CD4-positive, alpha-beta memory T cell (primary cell): ENCODE measurements around the gene ANKDD1B. TPM values are rescaled to one million over a fixed set of nuclear protein-coding genes. Genes with fewer than 3 reads are reported as not detected.

Source experiments
- CTCF ChIA-PET: fragments of 350-600 bp; sonication (Branson Sonifier 250); formaldehyde crosslinking; loops from one replicate; lab custom pipeline; 2021; ENCODE audit warnings: inconsistent platforms; ENCODE audit not compliant: partially characterized antibody; lab: Charles Lee
- POLR2A ChIA-PET: fragments of 350-600 bp; sonication (Branson Sonifier 250); formaldehyde crosslinking; loops from one replicate; lab custom pipeline; 2021; ENCODE audit not compliant: partially characterized antibody; lab: Charles Lee
- DNase-seq, 5 donors: peaks; one replicate each; pipeline versions ENCODE4 v3.0.0 to v3.0.0-alpha.2; 2020 to 2022; ENCODE audit warnings: mixed read lengths in 1 of 5
- H3K27ac ChIP-seq: one replicate; pipeline ENCODE4 v1.7.0; 2013; ENCODE audit warnings: low read depth, low read length
- H3K27me3 ChIP-seq: 2 replicates; pipeline ENCODE4 v1.7.0; 2013; ENCODE audit warnings: mild to moderate bottlenecking, low read length, moderate library complexity; ENCODE audit not compliant: insufficient read depth
- H3K36me3 ChIP-seq: 2 replicates; pipeline ENCODE4 v1.7.0; 2013; ENCODE audit warnings: mild to moderate bottlenecking, low read length, moderate library complexity; ENCODE audit not compliant: insufficient read depth
- H3K4me1 ChIP-seq: 2 replicates; pipeline ENCODE4 v1.7.0; 2013; ENCODE audit warnings: mild to moderate bottlenecking, low read length, moderate library complexity; ENCODE audit not compliant: insufficient read depth
- H3K4me3 ChIP-seq, 2 donors: one replicate each; pipeline ENCODE4 v1.7.0; 2013; ENCODE audit warnings: low read length in 2 of 2, mild to moderate bottlenecking in 1 of 2
- H3K9me3 ChIP-seq, 2 donors: one replicate each; pipeline ENCODE4 v1.7.0; 2013; ENCODE audit warnings: low read length in 2 of 2, control low read depth in 1 of 2; ENCODE audit not compliant: control insufficient read depth in 1 of 2
- H3K27ac Mint-ChIP-seq, 7 donors: one replicate each; pipeline ENCODE4 v1.8.0; 2020 to 2021; ENCODE audit warnings: mixed read lengths in 7 of 7, mild to moderate bottlenecking in 6 of 7, inconsistent platforms in 3 of 7, moderate library complexity in 3 of 7
- H3K27me3 Mint-ChIP-seq, 2 donors: one replicate each; pipeline ENCODE4 v1.8.0; 2020 to 2021; ENCODE audit warnings: mixed read lengths in 2 of 2
- H3K36me3 Mint-ChIP-seq, 2 donors: one replicate each; pipeline ENCODE4 v1.8.0; 2020 to 2021; ENCODE audit warnings: mixed read lengths in 2 of 2, inconsistent platforms in 1 of 2, mild to moderate bottlenecking in 1 of 2
- H3K4me1 Mint-ChIP-seq, 4 donors: one replicate each; pipeline ENCODE4 v1.8.0; 2020 to 2021; ENCODE audit warnings: mixed read lengths in 4 of 4, mild to moderate bottlenecking in 1 of 4
- H3K4me3 Mint-ChIP-seq, 8 donors: one replicate each; pipeline ENCODE4 v1.8.0; 2020 to 2021; ENCODE audit warnings: mixed read lengths in 8 of 8, mild to moderate bottlenecking in 7 of 8, moderate library complexity in 6 of 8, inconsistent platforms in 3 of 8
- H3K9me3 Mint-ChIP-seq, 8 donors: one replicate each; pipeline ENCODE4 v1.8.0; 2020 to 2021; ENCODE audit warnings: mixed read lengths in 8 of 8, mild to moderate bottlenecking in 5 of 8, inconsistent platforms in 3 of 8, moderate library complexity in 1 of 8
- intact Hi-C: fragments of 100-400 bp; cut with micrococcal nuclease; formaldehyde crosslinking; loops from one replicate; pipeline ENCODE4 v1.15.1; 2023
- polyA plus RNA-seq, 2 donors: library from polyadenylated mRNA; unstranded; fragments of 300-500 nt; fragmentation: Illumina TruSeq; gene quantifications; one replicate each; pipeline ENCODE4 v1.2.3, GENCODE V29; 2021
- total RNA-seq, 2 experiments: library from RNA; stranded (reverse); gene quantifications; one replicate each; pipeline ENCODE4 v1.2.3, GENCODE V29; 2021

Gene ANKDD1B
- total and polyA plus RNA-seq, 4 experiments from 2014 or later = 0.61 to 0.73 TPM; not detected in 2

GRCh38 chr5:75668977-75669689 is 57.9 kb downstream of the ANKDD1B start:
- Mint-ChIP-seq H3K9me3 (no peaks in the 10 kb centered on the region), H3K27me3 (no peaks in the 10 kb centered on the region), H3K4me3 (peak overlapping the region; percentile 82 to 93 (median 86)), H3K36me3 (peaks cover 13 to 18% of the 10 kb centered on the region in 2 donors), H3K27ac (peak overlapping the region; percentile 4 to 94 (median 77)), H3K4me1 (peaks cover 12 to 19% (median 16%) of the 10 kb centered on the region in 4 donors)
- Histone ChIP-seq H3K27ac (peak overlapping the region; percentile 8), H3K36me3 (peaks cover 5% of the 10 kb centered on the region), H3K27me3 (no peaks in the 10 kb centered on the region), H3K4me3 (peak overlapping the region; percentile 42 to 49), H3K9me3 (no peaks in the 10 kb centered on the region), H3K4me1 (peaks cover 13% of the 10 kb centered on the region)
- CTCF ChIA-PET = interaction anchor here (1.0 to 1.8 kb wide), 4 partner anchors 9 to 14 kb away, joined by 3 to 7 read pairs (median 4); no protein-coding TSS in a partner anchor
- POLR2A ChIA-PET = interaction anchor here (1.1 to 1.3 kb wide), 2 partner anchors 9 to 48 kb away, joined by 5 to 8 read pairs; partner anchors contain the start of gene POC5
- intact Hi-C loops = no loop called here
- DNase-seq = peak in 2 of 5 donors; percentile 14 to 20

GRCh38 chr5:75670577-75670976 is 59.3 kb downstream of the ANKDD1B start:
- H3K27me3 Mint-ChIP-seq = no peaks in the 10 kb centered on the region
- H3K4me3 Mint-ChIP-seq = no peak overlapping the region
- no peak overlapping the region for H3K27ac Mint-ChIP-seq
- H3K9me3 Mint-ChIP-seq = no peaks in the 10 kb centered on the region
- Histone ChIP-seq H3K36me3 (peaks cover 5% of the 10 kb centered on the region), H3K4me1 (peaks cover 13% of the 10 kb centered on the region), H3K27me3 (no peaks in the 10 kb centered on the region), H3K4me3 (no peak overlapping the region), H3K9me3 (no peaks in the 10 kb centered on the region), H3K27ac (no peak overlapping the region)
- H3K4me1 Mint-ChIP-seq = peaks cover 12 to 19% (median 16%) of the 10 kb centered on the region in 4 donors
- intact Hi-C loops = no loop called here
- ChIA-PET POLR2A (no interaction called here), CTCF (no interaction called here)
- DNase-seq = no peak
- peaks cover 13 to 28% of the 10 kb centered on the region in 2 donors for H3K36me3 Mint-ChIP-seq

GRCh38 chr5:75671506-75671905 is 60.3 kb downstream of the ANKDD1B start:
- Histone ChIP-seq H3K4me1 (peaks cover 13% of the 10 kb centered on the region), H3K27me3 (no peaks in the 10 kb centered on the region), H3K27ac (no peak overlapping the region), H3K9me3 (no peaks in the 10 kb centered on the region), H3K36me3 (peaks cover 5% of the 10 kb centered on the region), H3K4me3 (no peak overlapping the region)
- no peak for DNase-seq
- ChIA-PET POLR2A (no interaction called here), CTCF (no interaction called here)
- H3K9me3 Mint-ChIP-seq = no peaks in the 10 kb centered on the region
- H3K36me3 Mint-ChIP-seq = peaks cover 19 to 36% of the 10 kb centered on the region in 2 donors
- H3K27ac Mint-ChIP-seq = no peak overlapping the region
- H3K27me3 Mint-ChIP-seq = no peaks in the 10 kb centered on the region
- intact Hi-C loops = no loop called here
- H3K4me1 Mint-ChIP-seq = peaks cover 12 to 19% (median 16%) of the 10 kb centered on the region in 4 donors
- no peak overlapping the region for H3K4me3 Mint-ChIP-seq

GRCh38 chr5:75672616-75673015 is 61.4 kb downstream of the ANKDD1B start:
- Histone ChIP-seq H3K4me1 (peaks cover 15% of the 10 kb centered on the region), H3K27ac (no peak overlapping the region), H3K36me3 (peaks cover 5% of the 10 kb centered on the region), H3K4me3 (no peak overlapping the region), H3K27me3 (no peaks in the 10 kb centered on the region), H3K9me3 (no peaks in the 10 kb centered on the region)
- H3K4me1 Mint-ChIP-seq = peaks cover 13 to 21% (median 17%) of the 10 kb centered on the region in 4 donors
- H3K4me3 Mint-ChIP-seq = no peak overlapping the region
- no peaks in the 10 kb centered on the region for H3K9me3 Mint-ChIP-seq
- peaks cover 19 to 37% of the 10 kb centered on the region in 2 donors for H3K36me3 Mint-ChIP-seq
- H3K27me3 Mint-ChIP-seq = no peaks in the 10 kb centered on the region
- H3K27ac Mint-ChIP-seq = peak overlapping the region in 2 of 7 donors; percentile 4 to 23
- ChIA-PET POLR2A (no interaction called here), CTCF (no interaction called here)
- no peak for DNase-seq
- intact Hi-C loops = no loop called here

GRCh38 chr5:75675783-75676182 is 64.5 kb downstream of the ANKDD1B start:
- Histone ChIP-seq H3K36me3 (peaks cover 5% of the 10 kb centered on the region), H3K4me3 (no peak overlapping the region), H3K27ac (no peak overlapping the region), H3K27me3 (no peaks in the 10 kb centered on the region), H3K9me3 (no peaks in the 10 kb centered on the region), H3K4me1 (peaks cover 5% of the 10 kb centered on the region)
- intact Hi-C loops = loop anchor here (5.0 kb wide), 1 partner anchor 163 kb away; the partner anchor contains the start of genes CERT1 and POLK
- CTCF ChIA-PET = interaction anchor here (2.3 kb wide), 1 partner anchor 439 kb away, joined by 8 read pairs; the partner anchor contains the start of gene ANKRD31
- peak overlapping the region in 2 of 7 donors; percentile 25 to 63 for H3K27ac Mint-ChIP-seq
- POLR2A ChIA-PET = no interaction called here
- no peaks in the 10 kb centered on the region for H3K27me3 Mint-ChIP-seq
- no peak for DNase-seq
- no peaks in the 10 kb centered on the region for H3K9me3 Mint-ChIP-seq
- H3K36me3 Mint-ChIP-seq = peaks cover 19 to 38% of the 10 kb centered on the region in 2 donors
- H3K4me1 Mint-ChIP-seq = peaks cover 5 to 11% (median 9%) of the 10 kb centered on the region in 4 donors
- no peak overlapping the region for H3K4me3 Mint-ChIP-seq

- ChIA-PET POLR2A (interaction anchor here (0.7 to 2.6 kb wide), 3 partner anchors 9 to 340 kb away, joined by 3 to 8 read pairs (median 4); partner anchors contain the start of gene HMGCR), CTCF (interaction anchor here (0.6 to 2.3 kb wide), 4 partner anchors 8 to 1430 kb away, joined by 3 to 8 read pairs (median 4); partner anchors contain the start of gene ANKRD31)
- Mint-ChIP-seq H3K4me3 (peak overlapping the region in 7 of 8 donors; percentile 44 to 84 (median 70)), H3K36me3 (peaks cover 13 to 33% of the 10 kb centered on the region in 2 donors), H3K4me1 (peaks cover 5 to 11% (median 9%) of the 10 kb centered on the region in 4 donors), H3K27me3 (no peaks in the 10 kb centered on the region), H3K9me3 (no peaks in the 10 kb centered on the region), H3K27ac (peak overlapping the region; percentile 9 to 92 (median 87))
- H3K4me1 ChIP-seq = peaks cover 5% of the 10 kb centered on the region
- H3K4me3 ChIP-seq = no peak overlapping the region
- peaks cover 5% of the 10 kb centered on the region for H3K36me3 ChIP-seq
- no peaks in the 10 kb centered on the region for H3K9me3 ChIP-seq
- H3K27me3 ChIP-seq = no peaks in the 10 kb centered on the region
- peak in 2 of 5 donors; percentile 9 to 13 for DNase-seq
- intact Hi-C loops = loop anchor here (5.0 kb wide), 1 partner anchor 165 kb away; the partner anchor contains the start of genes CERT1 and POLK
- peak overlapping the region; percentile 9 for H3K27ac ChIP-seq
Measured at GRCh38 chr5:75677607-75678006, 66.4 kb downstream of the ANKDD1B start.

GRCh38 chr5:75678155-75678554 is 66.9 kb downstream of the ANKDD1B start:
- peaks cover 5% of the 10 kb centered on the region for H3K4me1 ChIP-seq
- no peaks in the 10 kb centered on the region for H3K9me3 Mint-ChIP-seq
- peak overlapping the region; percentile 9 for H3K27ac ChIP-seq
- ChIA-PET POLR2A (interaction anchor here (1.2 to 2.6 kb wide), 3 partner anchors 9 to 341 kb away, joined by 3 to 8 read pairs (median 4); partner anchors contain the start of genes CERT1, HMGCR and POLK), CTCF (interaction anchor here (0.6 to 6.7 kb wide), 3 partner anchors 9 to 441 kb away, joined by 3 to 58 read pairs (median 8); partner anchors contain the start of gene ANKRD31)
- peak in 2 of 5 donors; percentile 25 to 32 for DNase-seq
- peak overlapping the region in 7 of 8 donors; percentile 5 to 80 (median 64) for H3K4me3 Mint-ChIP-seq
- peaks cover 13 to 32% of the 10 kb centered on the region in 2 donors for H3K36me3 Mint-ChIP-seq
- H3K4me3 ChIP-seq = no peak overlapping the region
- H3K27me3 Mint-ChIP-seq = no peaks in the 10 kb centered on the region
- peaks cover 3% of the 10 kb centered on the region for H3K36me3 ChIP-seq
- intact Hi-C loops = loop anchor here (5.0 kb wide), 1 partner anchor 166 kb away; the partner anchor contains the start of genes CERT1 and POLK
- H3K9me3 ChIP-seq = no peaks in the 10 kb centered on the region
- peaks cover 5 to 11% (median 9%) of the 10 kb centered on the region in 4 donors for H3K4me1 Mint-ChIP-seq
- no peaks in the 10 kb centered on the region for H3K27me3 ChIP-seq
- H3K27ac Mint-ChIP-seq = peak overlapping the region; percentile 33 to 92 (median 87)
